GM23338 (cell line): ENCODE results near the gene ZNHIT6. TPM values are rescaled to one million over a fixed set of nuclear protein-coding genes. Genes with fewer than 3 reads are reported as not detected.

Experiments used
- ATAC-seq: fragments of 200-7000 bp; cut with Tn5 transposase; 3 replicates; pipeline ENCODE4 v1.9.1; 2020
- DNase-seq: peaks from one replicate; pipeline ENCODE4 v3.0.0-alpha.2; 2015; ENCODE audit warnings: low spot score
- H2AFZ ChIP-seq: fragments of 200-600 bp; sonication (generic); 2 replicates; pipeline ENCODE4 v1.8.0; 2016; ENCODE audit warnings: antibody characterized with exemption, mild to moderate bottlenecking, moderate library complexity
- H3F3A ChIP-seq: fragments of 200-600 bp; sonication (generic); replicated peaks from 2 replicates; pipeline ENCODE4 v1.8.0; 2017; ENCODE audit warnings: antibody characterized with exemption, mixed run types, low read depth
- H3K27ac ChIP-seq: fragments of 200-600 bp; sonication (generic); 2 replicates; pipeline ENCODE4 v1.6.1; 2016; ENCODE audit warnings: low read depth
- H3K27me3 ChIP-seq: fragments of 200-600 bp; sonication (generic); 2 replicates; pipeline ENCODE4 v1.8.0; 2016; ENCODE audit warnings: mild to moderate bottlenecking, mixed run types, moderate library complexity; ENCODE audit not compliant: insufficient read depth
- H3K36me3 ChIP-seq: fragments of 200-600 bp; sonication (generic); 2 replicates; pipeline ENCODE4 v1.8.0; 2016; ENCODE audit warnings: mild to moderate bottlenecking; ENCODE audit not compliant: insufficient read depth
- H3K4me1 ChIP-seq: fragments of 200-600 bp; sonication (generic); 2 replicates; pipeline ENCODE4 v1.8.0; 2016; ENCODE audit warnings: mild to moderate bottlenecking, moderate library complexity; ENCODE audit not compliant: insufficient read depth
- H3K4me2 ChIP-seq: fragments of 200-600 bp; sonication (generic); 2 replicates; pipeline ENCODE4 v1.7.1; 2017; ENCODE audit warnings: mixed run types
- H3K4me3 ChIP-seq: fragments of 200-600 bp; sonication (generic); 2 replicates; pipeline ENCODE4 v1.6.1; 2016; ENCODE audit warnings: mixed run types
- H3K79me2 ChIP-seq: fragments of 200-600 bp; sonication (generic); replicated peaks from 2 replicates; pipeline ENCODE4 v1.8.0; 2017; ENCODE audit warnings: mild to moderate bottlenecking; ENCODE audit not compliant: insufficient read depth
- H3K9me2 ChIP-seq: fragments of 200-600 bp; sonication (generic); 2 replicates; pipeline ENCODE4 v1.8.0; 2017; ENCODE audit not compliant: insufficient read depth
- H4K20me1 ChIP-seq: fragments of 200-600 bp; sonication (generic); replicated peaks from 2 replicates; pipeline ENCODE4 v1.8.0; 2017; ENCODE audit warnings: mild to moderate bottlenecking; ENCODE audit not compliant: insufficient read depth
- H3K27ac Mint-ChIP-seq: 2 replicates; pipeline ENCODE4 v1.8.0; 2020; ENCODE audit warnings: inconsistent platforms, mild to moderate bottlenecking, moderate library complexity, mixed read lengths
- H3K27me3 Mint-ChIP-seq: 3 replicates; pipeline ENCODE4 v1.8.0; 2022; ENCODE audit warnings: low read depth, mild to moderate bottlenecking, moderate library complexity, mixed read lengths, inconsistent platforms; ENCODE audit not compliant: insufficient read depth, poor library complexity
- H3K36me3 Mint-ChIP-seq: 3 replicates; pipeline ENCODE4 v1.8.0; 2021; ENCODE audit warnings: low read depth, mild to moderate bottlenecking, inconsistent platforms, moderate library complexity, mixed read lengths
- H3K4me1 Mint-ChIP-seq: 3 replicates; pipeline ENCODE4 v1.8.0; 2020; ENCODE audit warnings: mild to moderate bottlenecking, inconsistent platforms, mixed read lengths
- H3K4me3 Mint-ChIP-seq: 3 replicates; pipeline ENCODE4 v1.8.0; 2021; ENCODE audit warnings: moderate library complexity, mild to moderate bottlenecking, inconsistent platforms, mixed read lengths
- H3K9me3 Mint-ChIP-seq: 3 replicates; pipeline ENCODE4 v1.8.0; 2020; ENCODE audit warnings: moderate library complexity, mild to moderate bottlenecking, inconsistent platforms, mixed read lengths
- CREB1 ChIP-seq: fragments of 250-450 bp; sonication (Bioruptor Pico); IDR thresholded peaks from 2 replicates; pipeline ENCODE4 v1.5.0; 2020; ENCODE audit warnings: low read depth, mild to moderate bottlenecking, moderate library complexity
- ETS1 ChIP-seq: IDR thresholded peaks from 2 replicates; pipeline ENCODE4 v1.6.1; 2016; ENCODE audit warnings: antibody characterized with exemption
- EZH2phosphoT487 ChIP-seq: fragments of 200-600 bp; sonication (generic); IDR thresholded peaks from one replicate; pipeline ENCODE4 v1.8.1; 2018; ENCODE audit warnings: antibody characterized with exemption; ENCODE audit not compliant: unreplicated experiment
- JUNB ChIP-seq: IDR thresholded peaks from one replicate; pipeline ENCODE4 v1.6.1; 2016; ENCODE audit warnings: antibody characterized with exemption; ENCODE audit not compliant: unreplicated experiment
- NANOG ChIP-seq: IDR thresholded peaks from 2 replicates; pipeline ENCODE4 v1.6.1; 2016; ENCODE audit warnings: antibody characterized with exemption, borderline replicate concordance
- POLR2AphosphoS5 ChIP-seq: IDR thresholded peaks from 2 replicates; pipeline ENCODE4 v1.6.1; 2016; ENCODE audit warnings: antibody characterized with exemption, low read depth
- STAT1 ChIP-seq: IDR thresholded peaks from one replicate; pipeline ENCODE4 v1.6.1; 2016; ENCODE audit warnings: antibody characterized with exemption; ENCODE audit not compliant: unreplicated experiment
- ZNF114 ChIP-seq: fragments of 250-450 bp; sonication (Bioruptor Pico); IDR thresholded peaks from 2 replicates; pipeline ENCODE4 v1.5.0; 2020; ENCODE audit warnings: mild to moderate bottlenecking, moderate library complexity
- ZNF331 ChIP-seq: fragments of 250-450 bp; sonication (Bioruptor Pico); IDR thresholded peaks from 2 replicates; pipeline ENCODE4 v1.5.0; 2020; ENCODE audit warnings: low read depth, mild to moderate bottlenecking, moderate library complexity
- ZNF462 ChIP-seq: fragments of 250-450 bp; sonication (Bioruptor Pico); IDR thresholded peaks from 2 replicates; pipeline ENCODE4 v1.5.0; 2020; ENCODE audit warnings: mild to moderate bottlenecking, moderate library complexity
- polyA plus RNA-seq: library from polyadenylated mRNA; unstranded; fragments of >200 nt; fragmentation: Nextera tagmentation; extraction: Ambion mirVana; gene quantifications from 2 replicates; pipeline ENCODE4 v1.2.1, GENCODE V29; 2016
- total RNA-seq: library from RNA; depleted of rRNA; stranded (reverse); fragments of >200 nt; shearing (Covaris generic); gene quantifications from 2 replicates; pipeline ENCODE4 v1.2.3, GENCODE V29; 2014
- TF ChIP-seq, protein P1 (sequence below): IDR thresholded peaks from one replicate; pipeline ENCODE4 v1.6.1; 2018; ENCODE audit warnings: antibody characterized with exemption; ENCODE audit not compliant: unreplicated experiment

ZNHIT6 gene
- total and polyA plus RNA-seq, 2 experiments from 2014 or later, result 17.3 to 20.9 TPM

GRCh38 chr1:85665932-85666331 is 42.3 kb downstream of the ZNHIT6 start (continued):
- TF ChIP-seq ZNF462 (CRISPR knock-in tag) (no peak), ZNF331 (CRISPR knock-in tag) (no peak), JUNB (no peak), STAT1 (no peak), ETS1 (no peak), EZH2phosphoT487 (no peak)

GRCh38 chr1:85663382-85663781 is 44.9 kb downstream of the ZNHIT6 start:
- ATAC-seq, result no peak
- no peak overlapping the region for H3K4me3 Mint-ChIP-seq
- H3K36me3 Mint-ChIP-seq, result no peaks in the 10 kb centered on the region; the same call in 1 of the 3 replicates
- peaks cover 3% of the 10 kb centered on the region; the same call in 2 of the 3 replicates for H3K4me1 Mint-ChIP-seq
- H3K27ac Mint-ChIP-seq, result no peak overlapping the region
- no peak for DNase-seq
- no peak overlapping the region for H2AFZ ChIP-seq
- H3K4me1 ChIP-seq, result 0 out of 2 replicates have a peak, but pooled peaks cover under 1% of the 10 kb centered on the region
- H4K20me1 ChIP-seq, result no peaks in the 10 kb centered on the region
- H3K27me3 ChIP-seq, result no peaks in the 10 kb centered on the region
- no peaks in the 10 kb centered on the region for H3F3A ChIP-seq
- no peak overlapping the region; the same call in 1 of the 2 replicates for H3K27ac ChIP-seq
- no peaks in the 10 kb centered on the region for H3K79me2 ChIP-seq
- no peaks in the 10 kb centered on the region for H3K27me3 Mint-ChIP-seq
- H3K36me3 ChIP-seq, result no peaks in the 10 kb centered on the region
- H3K4me2 ChIP-seq, result no peak overlapping the region
- H3K4me3 ChIP-seq, result no peak overlapping the region
- no peaks in the 10 kb centered on the region for H3K9me2 ChIP-seq
- no peaks in the 10 kb centered on the region for H3K9me3 Mint-ChIP-seq
- TF ChIP-seq POLR2AphosphoS5 (no peak), EZH2phosphoT487 (no peak), ZNF331 (CRISPR knock-in tag) (no peak), ETS1 (no peak), NANOG (no peak), ZNF114 (CRISPR knock-in tag) (no peak), CREB1 (CRISPR knock-in tag) (no peak), JUNB (no peak)
- TF ChIP-seq, protein P1, sequence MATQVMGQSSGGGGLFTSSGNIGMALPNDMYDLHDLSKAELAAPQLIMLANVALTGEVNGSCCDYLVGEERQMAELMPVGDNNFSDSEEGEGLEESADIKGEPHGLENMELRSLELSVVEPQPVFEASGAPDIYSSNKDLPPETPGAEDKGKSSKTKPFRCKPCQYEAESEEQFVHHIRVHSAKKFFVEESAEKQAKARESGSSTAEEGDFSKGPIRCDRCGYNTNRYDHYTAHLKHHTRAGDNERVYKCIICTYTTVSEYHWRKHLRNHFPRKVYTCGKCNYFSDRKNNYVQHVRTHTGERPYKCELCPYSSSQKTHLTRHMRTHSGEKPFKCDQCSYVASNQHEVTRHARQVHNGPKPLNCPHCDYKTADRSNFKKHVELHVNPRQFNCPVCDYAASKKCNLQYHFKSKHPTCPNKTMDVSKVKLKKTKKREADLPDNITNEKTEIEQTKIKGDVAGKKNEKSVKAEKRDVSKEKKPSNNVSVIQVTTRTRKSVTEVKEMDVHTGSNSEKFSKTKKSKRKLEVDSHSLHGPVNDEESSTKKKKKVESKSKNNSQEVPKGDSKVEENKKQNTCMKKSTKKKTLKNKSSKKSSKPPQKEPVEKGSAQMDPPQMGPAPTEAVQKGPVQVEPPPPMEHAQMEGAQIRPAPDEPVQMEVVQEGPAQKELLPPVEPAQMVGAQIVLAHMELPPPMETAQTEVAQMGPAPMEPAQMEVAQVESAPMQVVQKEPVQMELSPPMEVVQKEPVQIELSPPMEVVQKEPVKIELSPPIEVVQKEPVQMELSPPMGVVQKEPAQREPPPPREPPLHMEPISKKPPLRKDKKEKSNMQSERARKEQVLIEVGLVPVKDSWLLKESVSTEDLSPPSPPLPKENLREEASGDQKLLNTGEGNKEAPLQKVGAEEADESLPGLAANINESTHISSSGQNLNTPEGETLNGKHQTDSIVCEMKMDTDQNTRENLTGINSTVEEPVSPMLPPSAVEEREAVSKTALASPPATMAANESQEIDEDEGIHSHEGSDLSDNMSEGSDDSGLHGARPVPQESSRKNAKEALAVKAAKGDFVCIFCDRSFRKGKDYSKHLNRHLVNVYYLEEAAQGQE, result no peak
